Caco-2 (cell line): ENCODE data around the gene GAREM2. TPM values are rescaled to one million over a fixed set of nuclear protein-coding genes. Genes with fewer than 3 reads are reported as not detected.
A peak's percentile ranks its signal among the peaks of the same experiment; 100 is the strongest.

Experiments used
- BruUV-seq: library from RNA; stranded (reverse); fragments of 400-500 nt; replicated peaks from 2 replicates; lab custom pipeline; 2021; lab: Mats Ljungman, UMichigan
- CTCF ChIA-PET: fragments of 300-600 bp; sonication (Branson Sonifier 250); formaldehyde crosslinking; loops from one replicate; lab custom pipeline; 2022; ENCODE audit warnings: antibody characterized with exemption; lab: Charles Lee
- POLR2A ChIA-PET: fragments of 300-600 bp; sonication (Branson Sonifier 250); formaldehyde crosslinking; loops from one replicate; lab custom pipeline; 2022; ENCODE audit warnings: antibody characterized with exemption; lab: Charles Lee
- DNase-seq, 2 experiments: peaks; one replicate each; pipeline versions ENCODE4 v3.0.0 to v3.0.0-alpha.2; 2020 to 2022
- H3K27me3 ChIP-seq: replicated peaks from 2 replicates; pipeline ENCODE4 v1.6.0; 2011; ENCODE audit warnings: low read length; ENCODE audit not compliant: control insufficient read depth, insufficient read depth
- H3K36me3 ChIP-seq: 2 replicates; pipeline ENCODE4 v1.5.1; 2011; ENCODE audit warnings: low read length; ENCODE audit not compliant: control insufficient read depth, insufficient read depth
- H3K4me1 ChIP-seq: fragments of 250-450 bp; sonication (Bioruptor Pico); 2 replicates; pipeline ENCODE4 v1.5.1; 2020; ENCODE audit warnings: mild to moderate bottlenecking
- H3K4me3 ChIP-seq: 2 replicates; pipeline ENCODE4 v1.5.1; 2011; ENCODE audit warnings: low read depth, mild to moderate bottlenecking, control low read depth, low read length
- H3K9me3 ChIP-seq: fragments of 250-450 bp; sonication (Bioruptor Pico); 2 replicates; pipeline ENCODE4 v1.5.1; 2020; ENCODE audit warnings: mild to moderate bottlenecking, moderate library complexity
- H3K27ac Mint-ChIP-seq: one replicate; pipeline ENCODE4 v1.8.0; 2022; ENCODE audit warnings: mixed read lengths; ENCODE audit not compliant: unreplicated experiment
- H3K27me3 Mint-ChIP-seq: one replicate; pipeline ENCODE4 v1.8.0; 2022; ENCODE audit warnings: mixed read lengths; ENCODE audit not compliant: insufficient read depth, unreplicated experiment
- H3K36me3 Mint-ChIP-seq: one replicate; pipeline ENCODE4 v1.8.0; 2022; ENCODE audit warnings: mild to moderate bottlenecking, mixed read lengths; ENCODE audit not compliant: insufficient read depth, unreplicated experiment
- H3K4me1 Mint-ChIP-seq: one replicate; pipeline ENCODE4 v1.8.0; 2022; ENCODE audit warnings: low read depth, mixed read lengths; ENCODE audit not compliant: unreplicated experiment
- H3K4me3 Mint-ChIP-seq: one replicate; pipeline ENCODE4 v1.8.0; 2022; ENCODE audit warnings: mild to moderate bottlenecking, moderate library complexity, mixed read lengths; ENCODE audit not compliant: unreplicated experiment
- H3K9me3 Mint-ChIP-seq: one replicate; pipeline ENCODE4 v1.8.0; 2022; ENCODE audit warnings: mixed read lengths; ENCODE audit not compliant: unreplicated experiment
- intact Hi-C: fragments of 100-400 bp; cut with micrococcal nuclease; formaldehyde crosslinking; loops from one replicate; pipeline ENCODE4 v1.10.0; 2022; ENCODE audit not compliant: unreplicated experiment
- total RNA-seq: library from RNA; stranded (reverse); gene quantifications from 2 replicates; pipeline ENCODE4 v1.2.3, GENCODE V29; 2022
- TF ChIP-seq, protein P1 (sequence below), 2 experiments: fragments of 200-600 bp in 1 of 2; IDR thresholded peaks; 1 replicate in 1 of 2; 2 replicates in 1 of 2; pipeline versions ENCODE4 v1.5.1 to v1.8.0; 2011 to 2022; ENCODE audit warnings: antibody characterized with exemption in 1 of 2, control low read depth in 1 of 2, inconsistent platforms in 1 of 2, low read depth in 1 of 2, low read length in 1 of 2, mild to moderate bottlenecking in 1 of 2, moderate library complexity in 1 of 2; ENCODE audit not compliant: insufficient read depth in 1 of 2, severe bottlenecking in 1 of 2, unreplicated experiment in 1 of 2

GAREM2 gene
- total RNA-seq, 1 experiment from 2014 or later = 23.6 TPM

DNA sequence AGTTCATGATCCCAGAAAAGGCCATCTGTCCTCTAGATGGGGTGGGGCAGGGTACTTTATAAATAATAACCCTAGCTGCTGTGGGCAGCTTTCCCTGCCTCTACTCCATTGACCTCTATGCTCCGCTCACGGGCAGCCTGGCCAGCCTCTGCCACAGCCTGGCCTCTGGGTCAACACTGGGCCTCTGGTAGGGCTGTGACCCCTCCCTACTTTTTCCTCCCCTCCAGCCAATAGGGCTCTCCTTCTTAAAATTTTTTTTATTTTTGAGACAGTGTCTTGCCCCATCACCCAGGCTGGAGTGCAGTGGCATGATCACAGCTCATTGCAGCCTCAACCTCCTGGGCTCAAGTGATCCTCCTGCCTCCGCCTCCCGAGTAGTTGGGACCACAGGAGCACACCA lies 4.1 kb upstream of the GAREM2 start:
- Mint-ChIP-seq H3K9me3 (no peaks in the 10 kb centered on the region), H3K4me1 (peaks cover 5% of the 10 kb centered on the region), H3K4me3 (no peak overlapping the region), H3K27ac (no peak overlapping the region), H3K27me3 (peaks cover 4% of the 10 kb centered on the region), H3K36me3 (peaks cover 5% of the 10 kb centered on the region)
- TF ChIP-seq, protein P1, sequence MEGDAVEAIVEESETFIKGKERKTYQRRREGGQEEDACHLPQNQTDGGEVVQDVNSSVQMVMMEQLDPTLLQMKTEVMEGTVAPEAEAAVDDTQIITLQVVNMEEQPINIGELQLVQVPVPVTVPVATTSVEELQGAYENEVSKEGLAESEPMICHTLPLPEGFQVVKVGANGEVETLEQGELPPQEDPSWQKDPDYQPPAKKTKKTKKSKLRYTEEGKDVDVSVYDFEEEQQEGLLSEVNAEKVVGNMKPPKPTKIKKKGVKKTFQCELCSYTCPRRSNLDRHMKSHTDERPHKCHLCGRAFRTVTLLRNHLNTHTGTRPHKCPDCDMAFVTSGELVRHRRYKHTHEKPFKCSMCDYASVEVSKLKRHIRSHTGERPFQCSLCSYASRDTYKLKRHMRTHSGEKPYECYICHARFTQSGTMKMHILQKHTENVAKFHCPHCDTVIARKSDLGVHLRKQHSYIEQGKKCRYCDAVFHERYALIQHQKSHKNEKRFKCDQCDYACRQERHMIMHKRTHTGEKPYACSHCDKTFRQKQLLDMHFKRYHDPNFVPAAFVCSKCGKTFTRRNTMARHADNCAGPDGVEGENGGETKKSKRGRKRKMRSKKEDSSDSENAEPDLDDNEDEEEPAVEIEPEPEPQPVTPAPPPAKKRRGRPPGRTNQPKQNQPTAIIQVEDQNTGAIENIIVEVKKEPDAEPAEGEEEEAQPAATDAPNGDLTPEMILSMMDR (IDR thresholded peaks at IDR 0.05; ENCODE audit: insufficient read depth in 1 of 2, low read depth in 1 of 2, low read length in 1 of 2, severe bottlenecking in 1 of 2, unreplicated experiment in 1 of 2) = no peak
- no peak for DNase-seq
- no peaks in the 10 kb centered on the region for H3K9me3 ChIP-seq
- no peaks in the 10 kb centered on the region for H3K27me3 ChIP-seq
- H3K4me3 ChIP-seq = no peak overlapping the region
- intact Hi-C loops = no loop called here
- no peaks in the 10 kb centered on the region for H3K36me3 ChIP-seq
- BruUV-seq = no TSS peak
- ChIA-PET CTCF (no interaction called here), POLR2A (no interaction called here)
- no peaks in the 10 kb centered on the region for H3K4me1 ChIP-seq

DNA sequence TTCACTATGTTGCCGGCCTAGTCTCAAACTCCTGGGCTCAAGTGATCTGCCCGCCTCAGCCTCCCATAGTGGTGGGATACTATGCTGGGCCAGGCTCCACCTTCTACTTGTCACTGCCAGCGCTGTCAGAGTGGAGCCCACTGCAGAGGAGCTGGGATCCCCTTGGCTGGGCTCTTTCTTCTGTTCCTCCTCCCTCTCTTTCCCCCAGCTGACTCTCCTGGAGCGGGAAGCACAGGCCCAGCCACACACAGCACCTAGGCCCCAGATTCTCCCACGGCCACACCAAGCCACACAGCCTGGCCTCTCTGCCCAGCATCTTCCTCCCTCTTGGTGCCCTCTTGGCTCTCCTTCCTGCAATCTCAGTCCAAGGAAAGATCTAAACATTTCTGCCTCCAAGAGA lies 3.7 kb upstream of the GAREM2 start:
- Mint-ChIP-seq H3K4me1 (peaks cover 7% of the 10 kb centered on the region), H3K9me3 (no peaks in the 10 kb centered on the region), H3K4me3 (no peak overlapping the region), H3K27ac (no peak overlapping the region), H3K36me3 (peaks cover 5% of the 10 kb centered on the region), H3K27me3 (peaks cover 4% of the 10 kb centered on the region)
- DNase-seq = peak in 1 of 2 experiments; percentile 14
- Histone ChIP-seq H3K4me1 (no peaks in the 10 kb centered on the region), H3K27me3 (no peaks in the 10 kb centered on the region), H3K36me3 (no peaks in the 10 kb centered on the region), H3K9me3 (no peaks in the 10 kb centered on the region), H3K4me3 (no peak overlapping the region)
- CTCF ChIA-PET = no interaction called here
- TF ChIP-seq, protein P1 (IDR thresholded peaks at IDR 0.05; ENCODE audit: insufficient read depth in 1 of 2, low read depth in 1 of 2, low read length in 1 of 2, severe bottlenecking in 1 of 2, unreplicated experiment in 1 of 2) = no peak
- intact Hi-C loops = no loop called here
- POLR2A ChIA-PET = no interaction called here
- BruUV-seq = no TSS peak

DNA sequence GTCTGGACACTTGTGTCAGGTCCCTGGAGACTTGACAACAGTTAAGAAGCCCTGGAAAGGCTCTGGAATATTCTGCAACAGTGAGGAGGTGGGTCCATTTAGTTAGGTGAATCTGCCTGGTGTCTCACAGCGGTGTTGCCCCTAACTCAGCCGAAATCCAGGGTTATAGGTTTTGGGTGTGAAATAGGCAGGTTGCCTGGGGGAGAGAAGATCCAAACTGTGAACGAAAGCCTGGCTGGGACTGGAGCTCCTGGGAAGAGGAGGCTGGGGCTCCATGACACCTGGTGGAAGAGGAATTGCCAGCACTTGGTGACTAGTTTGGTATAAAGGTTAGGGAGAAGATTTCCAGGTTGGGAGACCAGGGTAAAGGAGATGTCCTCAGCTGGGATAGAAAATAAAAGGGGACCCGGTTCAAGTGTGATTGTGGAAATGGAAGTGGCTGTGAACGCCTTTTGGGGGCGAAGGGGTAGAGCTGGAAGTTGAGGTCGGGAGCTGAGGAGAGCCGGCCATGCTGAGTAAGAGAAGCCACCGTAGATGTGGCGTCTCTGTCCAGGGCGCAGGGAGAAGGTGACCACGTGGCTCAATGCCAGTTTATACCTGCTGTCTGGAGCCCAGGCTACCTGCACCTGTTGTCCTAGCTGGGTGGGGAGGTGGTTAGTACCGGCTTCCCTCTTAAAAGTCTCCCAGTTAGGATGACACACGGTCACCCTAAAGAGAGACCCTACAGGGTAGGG lies 3.0 kb upstream of the GAREM2 start:
- no TSS peak for BruUV-seq
- Histone ChIP-seq H3K36me3 (no peaks in the 10 kb centered on the region), H3K4me1 (no peaks in the 10 kb centered on the region), H3K27me3 (no peaks in the 10 kb centered on the region), H3K9me3 (no peaks in the 10 kb centered on the region), H3K4me3 (no peak overlapping the region)
- Mint-ChIP-seq H3K36me3 (peaks cover 5% of the 10 kb centered on the region), H3K27me3 (peaks cover 4% of the 10 kb centered on the region), H3K9me3 (no peaks in the 10 kb centered on the region), H3K4me3 (no peak overlapping the region), H3K27ac (no peak overlapping the region), H3K4me1 (peaks cover 13% of the 10 kb centered on the region)
- CTCF ChIA-PET = interaction anchor here (0.7 kb wide), 1 partner anchor 213 kb away, joined by 5 read pairs; no protein-coding TSS in a partner anchor
- POLR2A ChIA-PET = no interaction called here
- intact Hi-C loops = no loop called here
- TF ChIP-seq, protein P1 (IDR thresholded peaks at IDR 0.05; ENCODE audit: insufficient read depth in 1 of 2, low read depth in 1 of 2, low read length in 1 of 2, severe bottlenecking in 1 of 2, unreplicated experiment in 1 of 2) = no peak
- DNase-seq = peak in 1 of 2 experiments; percentile 25
